Cerebellar nuclear complex (tissue), 1 donor: ENCODE results near the gene STXBP2.

Source experiments
- DNase-seq, 2 experiments: peaks; one replicate each; lab custom pipeline; 2025; lab: John Stamatoyannopoulos, UW

Gene STXBP2

DNA sequence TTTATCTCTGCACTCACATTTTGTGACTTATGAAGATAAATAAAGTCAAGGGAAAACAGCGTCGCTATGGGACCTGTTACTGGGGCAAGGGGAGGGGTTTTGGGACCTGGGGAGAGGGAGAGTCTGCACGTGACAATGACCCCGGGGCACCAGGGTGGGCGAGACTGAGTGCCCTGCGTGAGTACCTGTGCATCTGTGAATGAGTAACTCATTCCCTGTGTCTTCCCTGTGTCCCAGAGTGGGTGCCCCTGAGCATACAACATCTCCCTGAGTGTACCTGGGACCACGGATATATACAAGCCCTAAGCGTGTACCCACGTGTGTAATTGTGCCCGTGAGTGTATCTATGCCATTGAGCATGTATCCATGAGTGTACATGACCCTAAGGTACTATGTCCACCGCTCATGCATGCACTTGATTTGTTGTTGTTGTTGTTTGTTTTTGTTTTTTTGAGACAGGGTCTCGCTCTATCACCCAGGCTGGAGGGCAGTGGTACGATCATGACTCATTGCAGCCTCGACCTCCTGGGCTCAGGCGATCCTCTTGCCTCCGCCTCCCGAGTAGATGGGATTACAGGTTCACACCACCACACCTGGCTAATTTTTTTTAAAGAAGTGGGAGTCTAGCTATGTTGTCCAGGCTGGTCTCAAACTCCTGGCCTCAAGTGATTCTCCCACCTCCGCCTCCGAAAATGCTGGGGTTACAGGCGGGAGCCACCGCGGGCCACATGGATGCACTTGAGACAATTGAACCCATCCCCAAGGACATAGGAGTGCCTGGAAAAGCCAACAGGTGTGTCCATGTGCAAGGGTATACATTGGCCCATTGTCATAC is 43.1 kb downstream of the STXBP2 start:
- no peak for DNase-seq

DNA sequence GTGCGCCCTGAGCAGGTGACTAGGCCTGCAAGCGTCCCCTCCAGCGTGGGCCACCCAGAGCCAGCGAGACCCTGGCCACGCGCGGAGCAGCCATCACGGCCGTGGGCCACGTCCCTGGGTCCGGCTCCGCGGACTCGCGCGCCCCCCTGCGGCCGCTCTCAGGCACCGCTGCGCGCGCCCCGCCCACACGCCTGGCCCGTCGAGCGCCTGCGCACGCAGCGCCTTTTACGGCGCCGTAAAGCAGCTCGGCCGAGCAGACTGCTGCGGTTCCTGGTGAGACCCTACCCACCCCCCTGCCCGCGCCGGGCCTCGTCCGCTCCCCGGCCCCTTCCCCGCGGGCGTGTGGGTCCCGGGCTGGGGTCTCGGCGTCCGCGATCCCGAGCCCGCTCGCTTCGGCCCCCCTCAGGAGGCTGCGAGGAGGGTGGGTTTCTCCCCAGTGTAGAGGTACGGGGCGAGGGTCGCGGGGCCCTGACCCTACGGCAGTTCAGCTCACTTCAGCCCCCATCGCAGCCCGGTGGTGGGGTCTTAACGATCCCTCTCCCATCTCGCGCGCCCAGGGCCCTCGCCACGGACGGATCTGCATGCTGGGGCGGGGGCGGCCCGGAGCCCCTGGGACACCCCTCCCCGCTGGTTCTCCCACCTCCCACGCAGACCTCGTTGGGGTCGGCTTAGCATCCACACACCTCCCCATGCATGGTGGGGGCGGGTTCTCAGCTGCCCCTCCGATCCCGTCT is 43.9 kb downstream of the STXBP2 start, which contains the start of gene TRAPPC5:
TSS of gene TRAPPC5 (plus strand) at position 228 of the 734 bp plus-strand sequence. CDS start 1,421 bp downstream, outside the sequence.
- peak in 1 of 2 experiments; percentile 7 for DNase-seq

DNA sequence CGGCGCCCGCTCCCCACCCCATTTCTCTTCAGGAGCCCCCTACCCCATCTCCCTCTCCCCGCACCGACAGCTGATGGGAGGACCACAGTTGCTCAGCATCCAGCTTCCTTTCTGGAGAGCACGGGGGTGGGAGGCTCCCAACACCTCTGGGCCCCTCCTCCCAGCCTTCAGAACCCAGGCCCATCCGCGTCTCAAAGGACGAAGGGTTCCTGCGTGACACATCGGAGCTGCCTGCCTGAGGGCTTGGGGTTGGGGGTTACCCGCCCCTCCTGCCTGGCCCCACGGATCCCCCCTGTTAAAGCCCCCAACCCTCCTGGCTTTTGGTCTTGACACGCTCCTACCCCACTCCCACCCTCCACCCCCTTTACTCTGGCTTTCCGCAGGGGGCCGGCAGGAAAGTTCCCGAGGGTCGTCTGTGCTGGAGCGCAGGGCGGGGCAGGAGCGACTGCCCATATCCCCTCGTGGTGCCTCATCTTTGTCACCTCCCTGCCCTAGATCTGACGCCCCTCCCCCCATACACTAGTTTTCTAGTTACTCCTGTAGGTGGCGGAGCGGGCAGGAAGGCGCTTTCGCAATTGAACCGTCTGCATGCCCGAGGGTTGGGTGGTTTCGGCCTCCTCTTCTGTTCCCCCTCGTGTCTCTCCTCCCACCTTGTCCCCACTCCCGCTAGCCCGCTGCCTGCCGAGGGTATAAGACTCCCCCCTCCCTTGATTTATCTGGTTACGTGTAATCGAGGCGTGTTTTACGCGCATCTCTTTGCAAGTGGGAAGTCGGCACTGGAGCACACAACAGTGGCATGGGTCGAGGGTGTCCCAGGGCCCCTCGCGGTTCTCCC is 44.6 kb downstream of the STXBP2 start:
- peak in 1 of 2 experiments; percentile 27 for DNase-seq

DNA sequence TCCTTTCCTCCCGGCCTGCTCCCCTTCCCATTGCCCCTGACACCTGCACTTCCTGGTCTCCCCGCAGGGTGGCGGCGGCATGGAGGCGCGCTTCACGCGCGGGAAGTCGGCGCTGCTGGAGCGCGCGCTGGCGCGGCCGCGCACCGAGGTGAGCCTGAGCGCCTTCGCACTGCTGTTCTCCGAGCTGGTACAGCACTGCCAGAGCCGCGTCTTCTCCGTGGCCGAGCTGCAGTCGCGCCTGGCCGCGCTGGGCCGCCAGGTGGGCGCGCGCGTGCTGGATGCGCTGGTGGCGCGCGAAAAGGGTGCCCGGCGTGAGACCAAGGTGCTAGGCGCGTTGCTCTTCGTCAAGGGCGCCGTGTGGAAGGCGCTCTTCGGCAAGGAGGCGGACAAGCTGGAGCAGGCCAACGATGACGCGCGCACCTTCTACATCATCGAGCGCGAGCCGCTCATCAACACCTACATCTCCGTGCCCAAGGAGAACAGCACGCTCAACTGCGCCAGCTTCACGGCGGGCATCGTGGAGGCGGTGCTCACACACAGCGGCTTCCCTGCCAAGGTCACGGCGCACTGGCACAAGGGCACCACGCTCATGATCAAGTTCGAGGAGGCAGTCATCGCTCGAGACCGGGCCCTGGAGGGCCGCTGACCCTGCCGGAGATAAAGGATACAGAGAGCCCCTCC is 45.4 kb downstream of the STXBP2 start:
- no peak for DNase-seq

DNA sequence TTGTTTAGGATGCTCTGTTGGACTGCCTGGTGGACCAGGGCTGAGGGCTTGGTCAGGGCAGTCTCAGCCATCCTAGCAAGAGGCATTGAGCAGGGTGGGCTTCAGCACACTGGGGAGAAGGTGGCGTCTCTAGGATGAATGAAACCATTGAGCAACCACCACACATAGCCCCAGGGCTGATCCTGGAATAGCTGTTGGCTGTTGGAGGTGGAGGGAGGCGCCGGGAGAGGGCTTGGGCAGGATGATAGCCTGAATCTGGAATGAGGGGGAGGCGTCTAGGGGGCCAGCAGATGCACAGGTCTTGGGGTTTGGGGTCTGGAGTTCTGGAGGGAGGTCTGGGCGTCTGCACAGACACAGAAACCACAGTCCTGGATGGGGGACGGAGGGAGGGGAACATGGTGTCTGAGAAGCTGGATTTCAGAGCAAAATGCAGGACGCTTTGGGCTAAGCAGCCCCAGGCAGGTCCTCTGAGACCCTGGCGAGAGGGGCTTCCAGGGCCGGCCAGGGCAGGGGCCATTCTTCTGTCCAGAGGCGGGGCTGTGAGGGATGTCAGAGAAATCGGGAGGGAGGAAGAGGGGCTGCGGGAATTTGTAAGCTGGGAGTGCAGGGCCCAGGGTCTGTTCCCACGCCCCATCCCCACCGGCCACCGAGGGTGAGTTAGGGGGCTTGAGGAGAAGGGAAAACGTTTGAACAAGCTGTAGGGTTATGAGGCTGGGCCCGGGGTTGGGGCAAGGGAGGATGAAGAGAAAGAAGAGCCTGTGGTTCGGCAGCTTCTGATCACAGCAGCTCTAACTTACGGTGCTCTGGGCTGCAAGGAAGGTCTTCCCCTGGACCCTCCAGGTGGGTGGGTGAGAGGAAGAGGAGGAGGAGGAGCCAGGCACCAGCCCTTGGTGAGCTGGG is 48.9 kb downstream of the STXBP2 start:
- no peak for DNase-seq

DNA sequence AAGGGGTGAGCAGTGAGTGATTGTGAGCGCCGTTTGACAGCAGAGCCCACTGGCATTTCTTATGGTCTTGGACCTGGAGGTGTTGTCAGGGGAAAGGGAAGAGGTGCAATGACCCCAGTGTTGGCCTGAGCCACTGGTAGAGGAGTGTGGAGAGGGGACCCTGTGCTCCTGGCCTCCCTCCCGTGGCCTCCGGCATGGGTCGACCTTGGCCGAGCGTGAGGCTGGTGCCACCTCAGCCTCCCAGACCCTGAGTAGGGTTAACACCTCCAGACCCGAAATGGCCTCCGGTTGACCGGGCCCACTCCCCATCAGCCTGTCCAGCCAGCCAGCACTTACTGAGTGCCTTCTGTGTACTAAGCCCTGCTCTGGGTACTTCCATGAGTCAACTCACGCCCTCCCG is 50.3 kb downstream of the STXBP2 start:
- no peak for DNase-seq

DNA sequence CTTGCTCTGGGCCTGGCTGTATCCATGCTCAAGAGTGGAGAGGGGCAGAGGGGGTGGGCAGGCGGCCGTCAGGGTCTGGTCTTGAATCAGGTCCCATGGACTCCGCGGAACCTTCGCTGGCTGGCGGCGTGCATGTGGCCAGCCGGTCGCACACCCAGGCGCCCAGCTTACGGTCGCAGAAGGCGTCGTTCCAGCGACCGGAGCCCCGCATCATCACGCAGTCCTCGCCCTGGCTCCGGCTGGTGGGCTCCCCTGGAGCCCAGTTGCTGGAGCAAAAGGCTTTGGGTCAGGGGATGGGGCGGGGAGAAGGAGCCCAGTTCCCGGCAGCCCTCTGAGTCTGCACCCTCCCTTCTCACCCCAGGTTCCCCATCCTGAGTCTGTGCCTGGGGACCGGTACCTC is 52.3 kb downstream of the STXBP2 start:
- no peak for DNase-seq

DNA sequence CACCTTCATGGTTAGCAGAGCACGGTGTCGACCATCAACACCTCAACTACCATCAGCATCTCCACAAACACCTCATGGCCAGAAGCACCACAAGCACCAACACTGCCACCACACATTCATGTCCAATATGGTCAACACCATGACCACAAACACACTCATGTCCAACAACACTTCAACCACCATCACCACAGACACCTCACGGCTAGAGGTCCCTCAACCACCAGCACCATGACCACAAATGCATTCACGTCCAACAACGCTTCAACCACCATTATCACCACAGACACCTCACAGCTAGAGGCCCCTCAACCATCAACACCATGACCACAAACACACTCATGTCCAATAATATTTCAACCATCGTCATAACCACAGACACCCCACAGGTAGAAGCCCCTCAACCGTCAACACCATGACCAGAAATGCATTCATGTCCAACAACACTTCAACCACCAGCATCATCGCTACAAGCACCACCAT is 53.9 kb downstream of the STXBP2 start:
- DNase-seq: no peak

DNA sequence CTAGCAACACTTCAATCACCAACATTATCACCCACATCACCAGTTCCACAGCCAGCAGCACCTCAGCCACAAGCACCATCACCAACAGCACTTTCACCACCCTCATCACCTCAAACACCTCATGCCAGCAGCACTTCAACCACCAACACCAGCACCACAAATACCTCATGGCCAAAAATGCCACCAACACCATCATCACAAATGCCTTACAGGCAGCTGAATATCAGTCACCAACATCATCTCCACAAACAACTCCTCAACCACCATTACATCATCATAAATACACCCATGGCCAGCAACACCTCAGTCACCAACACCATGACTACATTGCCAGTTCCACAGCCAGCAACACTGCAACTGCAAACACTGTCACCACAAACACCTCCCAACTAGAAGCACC is 54.6 kb downstream of the STXBP2 start:
- no peak for DNase-seq

DNA sequence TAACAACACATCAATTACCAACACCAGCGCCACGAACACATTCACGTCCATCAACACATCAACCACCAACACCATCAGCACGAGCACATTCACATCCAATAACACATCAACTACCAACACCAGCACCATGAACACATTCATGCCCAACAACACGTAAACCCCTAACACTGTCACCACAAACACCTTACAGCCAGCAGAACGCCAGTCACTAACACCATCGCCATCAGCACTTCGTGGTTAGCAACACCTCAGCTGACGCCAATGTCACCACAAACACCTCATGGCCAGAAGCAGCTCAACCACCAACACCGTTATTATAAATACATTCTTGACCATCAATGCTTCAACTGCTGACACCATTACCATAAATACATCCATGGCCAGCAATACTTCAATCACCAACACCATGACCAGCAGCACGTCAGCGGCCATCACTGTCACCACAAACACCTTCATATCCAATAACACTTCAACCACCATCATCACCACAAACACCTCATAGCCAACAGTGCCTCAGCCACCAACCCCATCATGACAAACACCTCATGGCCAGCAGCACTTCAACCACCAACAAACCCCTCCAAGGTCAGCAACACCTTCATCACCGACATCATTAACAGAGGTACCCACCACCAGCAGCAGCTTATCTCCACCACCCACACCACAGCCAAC is 55.6 kb downstream of the STXBP2 start:
- no peak for DNase-seq

DNA sequence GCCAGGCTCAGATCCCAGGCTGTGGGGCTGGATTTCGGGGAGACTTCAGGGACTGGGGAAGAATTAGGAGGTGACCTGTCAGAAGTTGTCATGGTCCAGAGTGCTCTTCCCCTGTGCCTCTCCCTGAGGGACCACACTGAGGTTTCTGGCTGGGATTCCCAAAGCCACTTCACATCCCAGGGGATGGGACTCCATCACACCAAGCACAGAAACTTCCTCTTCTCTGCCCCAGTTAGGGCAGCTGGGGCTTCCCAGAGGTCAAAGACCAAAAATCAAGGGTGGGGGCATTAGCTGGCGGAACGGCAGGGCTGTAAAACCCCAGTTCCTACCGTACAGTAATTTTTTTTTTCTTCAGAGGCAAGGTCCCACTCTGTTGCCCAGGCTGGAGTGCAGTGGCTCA is 57.6 kb downstream of the STXBP2 start:
- DNase-seq: no peak
